T47D (cell line): ENCODE measurements around the gene RNASEH2A.
"Not testable (repeated sequence)": the region's sequence is repeated elsewhere in the genome, so short reads cannot be mapped to it uniquely, and the experiment has no call there.

Experiments used
- DNase-seq, 2 experiments: peaks; one replicate each; pipeline versions ENCODE4 v3.0.0 to v3.0.0-alpha.2; 2011 to 2012; ENCODE audit warnings: low read depth in 1 of 2, low spot score in 1 of 2
- JUND ChIP-seq: IDR thresholded peaks from 2 replicates; pipeline ENCODE4 v1.6.1; 2012; ENCODE audit warnings: low read depth
- in situ Hi-C: cut with HindIII; loops from 2 replicates; pipeline ENCODE4 v1.10.0; 2016; ENCODE audit warnings: low sequenced_read_pairs, low pct_unique_long_range_greater_than_20kb

RNASEH2A gene

DNA sequence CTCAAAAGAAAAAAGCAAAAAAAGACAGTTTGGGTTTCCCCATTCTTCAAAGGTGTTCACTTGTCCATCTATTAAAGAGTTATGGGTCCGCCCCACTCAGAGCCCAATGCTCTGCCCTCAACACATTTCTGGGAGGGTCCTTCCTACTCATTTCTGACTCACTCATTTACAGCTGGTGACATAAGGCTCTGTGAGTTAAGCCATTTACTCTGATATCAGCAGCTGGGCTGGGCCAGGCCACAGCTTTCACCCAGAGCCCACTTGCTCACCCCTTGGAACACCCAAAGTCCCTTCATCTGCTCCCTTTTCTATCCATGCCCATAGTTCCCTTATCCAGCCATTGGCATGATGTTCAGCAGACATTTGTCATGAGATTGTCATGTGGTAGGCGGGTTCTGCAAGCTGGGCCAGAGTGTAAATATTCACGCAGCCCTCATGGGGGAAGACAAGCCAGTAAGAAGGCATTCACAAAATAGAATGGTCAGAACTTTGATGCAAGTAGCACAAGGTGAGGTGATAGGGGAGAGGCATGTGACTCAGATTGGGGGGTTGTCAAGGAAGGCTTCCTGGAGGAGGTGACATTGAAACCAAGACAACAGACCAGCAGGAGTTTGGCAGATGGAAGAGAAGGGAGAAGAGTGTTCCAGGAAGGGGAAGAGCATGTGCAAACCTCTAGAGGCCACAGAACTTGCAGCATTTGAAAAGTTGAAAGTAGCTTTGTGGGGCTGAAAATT is 37.8 kb downstream of the RNASEH2A start:
- in situ Hi-C loops, result no loop called here
- no peak for TF ChIP-seq JUND
- no peak for DNase-seq

DNA sequence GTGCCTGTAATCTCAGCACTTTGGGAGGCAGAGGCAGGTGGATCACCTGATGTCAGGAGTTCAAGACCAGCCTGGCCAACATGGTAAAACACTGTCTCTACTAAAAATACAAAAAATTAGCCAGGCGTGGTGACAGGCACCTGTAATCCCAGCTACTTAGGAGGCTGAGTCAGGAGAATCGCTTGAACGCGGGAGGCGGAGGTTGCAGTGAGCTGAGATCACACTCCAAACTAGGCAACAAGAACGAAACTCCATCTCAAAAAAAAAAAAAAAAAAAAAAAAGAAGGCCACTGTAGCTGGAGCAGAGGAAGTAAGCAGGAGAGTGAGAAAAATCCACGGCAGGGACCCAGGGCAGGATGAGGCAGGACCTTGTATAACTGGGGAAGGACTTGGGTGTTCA is 40.2 kb downstream of the RNASEH2A start:
- in situ Hi-C loops, DNase-seq: not testable (repeated sequence)

GRCh38 chr19:12847159-12848139 is 41.1 kb downstream of the RNASEH2A start:
- peak; percentile 69 to 78 for DNase-seq
- in situ Hi-C loops, result no loop called here
- no peak for TF ChIP-seq JUND

DNA sequence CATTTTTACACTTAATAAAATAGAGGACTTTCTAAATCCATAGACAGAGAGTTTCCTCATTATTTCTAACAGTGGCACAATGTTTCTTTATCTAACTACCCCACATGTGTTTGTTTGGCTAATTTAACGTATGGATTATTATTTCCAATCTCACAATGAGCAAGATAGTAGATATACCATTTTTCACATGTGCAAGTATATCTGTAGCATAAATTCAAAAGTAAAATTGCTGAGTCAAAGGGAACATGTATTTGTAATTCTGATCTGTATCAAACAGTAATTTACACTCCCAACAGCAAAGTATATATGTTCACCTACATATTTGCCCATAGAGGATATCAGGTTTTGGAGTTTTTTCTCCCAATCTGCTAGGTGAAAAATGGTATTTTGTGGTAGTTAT is 50.3 kb downstream of the RNASEH2A start:
- in situ Hi-C loops, result no loop called here
- no peak for TF ChIP-seq JUND
- no peak for DNase-seq

- no peak for DNase-seq
- TF ChIP-seq JUND, result no peak
- in situ Hi-C loops, result no loop called here
These were observed 51.9 kb downstream of the RNASEH2A start for GRCh38 chr19:12858041-12858928.

DNA sequence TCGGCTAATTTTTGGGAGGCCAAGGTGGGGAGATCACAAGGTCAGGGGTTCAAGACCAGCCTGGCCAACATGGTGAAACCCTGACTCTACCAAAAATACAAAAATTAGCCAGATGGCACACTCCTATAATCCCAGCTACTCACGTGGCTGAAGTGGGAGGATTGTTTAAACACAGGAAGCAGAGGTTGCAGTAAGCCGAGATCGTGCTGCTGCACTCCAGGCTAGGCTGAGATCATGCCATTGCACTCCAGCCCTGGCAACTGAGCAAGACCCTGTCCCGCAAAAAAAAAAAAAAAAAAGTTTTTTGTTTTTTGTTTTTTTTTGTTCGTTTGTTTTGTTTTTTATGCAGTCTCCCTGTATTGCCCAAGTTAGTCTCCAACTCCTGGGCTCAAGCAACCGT is 53.2 kb downstream of the RNASEH2A start:
- TF ChIP-seq JUND, result no peak
- in situ Hi-C loops, result no loop called here
- no peak for DNase-seq
